Mucosa of descending colon (tissue), 3 donors: Measurements from ENCODE around the gene TTLL12. TPM values are rescaled to one million over a fixed set of nuclear protein-coding genes. Genes with fewer than 3 reads are reported as not detected.

ENCODE experiments used
- ATAC-seq: fragments of 200-7000 bp; cut with Tn5 transposase; one replicate; pipeline ENCODE4 v1.9.1; 2020; ENCODE audit warnings: mild to moderate bottlenecking, moderate library complexity
- DNase-seq, 3 donors: peaks; one replicate each; pipeline ENCODE4 v3.0.0-alpha.2; 2020
- H3K36me3 ChIP-seq: fragments of 200-600 bp; one replicate; pipeline ENCODE4 v1.8.0; 2021; ENCODE audit warnings: low read depth, mild to moderate bottlenecking
- H3K4me1 ChIP-seq: fragments of 200-600 bp; one replicate; pipeline ENCODE4 v1.8.0; 2021; ENCODE audit warnings: low read depth, mild to moderate bottlenecking
- H3K4me3 ChIP-seq: fragments of 200-600 bp; one replicate; pipeline ENCODE4 v1.8.0; 2021; ENCODE audit warnings: mild to moderate bottlenecking
- H3K9me3 ChIP-seq: fragments of 200-600 bp; one replicate; pipeline ENCODE4 v1.8.0; 2021; ENCODE audit warnings: mild to moderate bottlenecking
- intact Hi-C, 2 donors: fragments of 100-400 bp; cut with DNase I in 1 of 2; cut with micrococcal nuclease in 1 of 2; formaldehyde crosslinking; loops; one replicate each; pipeline versions ENCODE4 v1.11.0 to v1.11.1; 2022; cut with DNase I, micrococcal nuclease
- total RNA-seq, 3 donors: library from RNA; stranded (reverse); fragmentation: NEBNext Ultra II Directional in 2 of 3; extraction: Animal tissue kit (Norgen Biotek cat#: 25700) in 2 of 3; gene quantifications; one replicate each; pipeline versions ENCODE4 v1.2.1 to v1.2.4, GENCODE V29; 2021 to 2023
- TF ChIP-seq, protein P1 (sequence below): fragments of 200-600 bp; IDR thresholded peaks from one replicate; pipeline ENCODE4 v1.8.0; 2022; ENCODE audit warnings: antibody characterized with exemption, mild to moderate bottlenecking
- donor health status: DM: no; HTN: no; CAD: no; lungs with moderate emphysema.
- donor health status: DM: no; HTN: no; CAD: no.
- donor health status: DM: no; HTN: yes; CAD: no.

Gene TTLL12
- total RNA-seq, 3 donors from 2014 or later = 47.6 to 95.2 (median 90.1) TPM

DNA sequence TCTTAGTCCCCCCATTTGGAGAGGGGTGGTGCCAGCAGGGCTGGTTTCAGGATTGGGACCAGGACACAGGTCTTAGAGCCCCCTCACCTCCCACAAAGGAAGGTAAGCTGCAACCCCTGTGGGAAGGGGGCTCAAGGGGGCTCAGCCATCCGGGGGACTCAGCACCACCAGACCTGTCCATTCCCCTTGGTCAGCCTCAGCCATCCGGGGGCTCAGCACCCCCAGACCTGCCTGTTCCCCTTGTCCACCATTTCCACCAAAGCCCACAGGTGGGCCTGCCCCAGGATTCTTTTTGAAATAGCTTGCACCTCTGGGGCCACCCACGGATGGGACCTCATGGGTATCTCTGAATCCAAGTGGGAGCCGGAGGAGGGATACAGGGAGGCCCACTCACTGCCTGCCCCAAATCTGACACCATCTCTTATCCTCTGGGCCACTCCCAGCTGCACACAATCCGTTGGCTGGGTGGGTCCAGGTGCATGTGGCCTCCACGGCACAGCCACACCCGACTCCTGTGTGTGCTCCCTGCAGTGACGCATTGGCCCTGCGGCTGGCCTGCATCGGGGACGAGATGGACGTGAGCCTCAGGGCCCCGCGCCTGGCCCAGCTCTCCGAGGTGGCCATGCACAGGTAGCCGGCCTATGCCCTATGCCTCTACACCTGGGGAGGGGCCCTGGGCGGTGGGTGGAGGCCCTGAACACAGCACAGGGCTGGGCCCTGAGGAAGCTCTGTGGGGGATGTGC, 59.6 kb downstream of the TTLL12 start:
- intact Hi-C loops = no loop called here
- no peaks in the 10 kb centered on the region for H3K9me3 ChIP-seq
- DNase-seq (peak; percentile 88 to 92 (median 89)), ATAC-seq (peak; percentile 81)
- peaks cover 42% of the 10 kb centered on the region for H3K4me1 ChIP-seq
- no peak overlapping the region for H3K4me3 ChIP-seq
- TF ChIP-seq, protein P1, sequence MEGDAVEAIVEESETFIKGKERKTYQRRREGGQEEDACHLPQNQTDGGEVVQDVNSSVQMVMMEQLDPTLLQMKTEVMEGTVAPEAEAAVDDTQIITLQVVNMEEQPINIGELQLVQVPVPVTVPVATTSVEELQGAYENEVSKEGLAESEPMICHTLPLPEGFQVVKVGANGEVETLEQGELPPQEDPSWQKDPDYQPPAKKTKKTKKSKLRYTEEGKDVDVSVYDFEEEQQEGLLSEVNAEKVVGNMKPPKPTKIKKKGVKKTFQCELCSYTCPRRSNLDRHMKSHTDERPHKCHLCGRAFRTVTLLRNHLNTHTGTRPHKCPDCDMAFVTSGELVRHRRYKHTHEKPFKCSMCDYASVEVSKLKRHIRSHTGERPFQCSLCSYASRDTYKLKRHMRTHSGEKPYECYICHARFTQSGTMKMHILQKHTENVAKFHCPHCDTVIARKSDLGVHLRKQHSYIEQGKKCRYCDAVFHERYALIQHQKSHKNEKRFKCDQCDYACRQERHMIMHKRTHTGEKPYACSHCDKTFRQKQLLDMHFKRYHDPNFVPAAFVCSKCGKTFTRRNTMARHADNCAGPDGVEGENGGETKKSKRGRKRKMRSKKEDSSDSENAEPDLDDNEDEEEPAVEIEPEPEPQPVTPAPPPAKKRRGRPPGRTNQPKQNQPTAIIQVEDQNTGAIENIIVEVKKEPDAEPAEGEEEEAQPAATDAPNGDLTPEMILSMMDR = no peak
- H3K36me3 ChIP-seq = no peaks in the 10 kb centered on the region

DNA sequence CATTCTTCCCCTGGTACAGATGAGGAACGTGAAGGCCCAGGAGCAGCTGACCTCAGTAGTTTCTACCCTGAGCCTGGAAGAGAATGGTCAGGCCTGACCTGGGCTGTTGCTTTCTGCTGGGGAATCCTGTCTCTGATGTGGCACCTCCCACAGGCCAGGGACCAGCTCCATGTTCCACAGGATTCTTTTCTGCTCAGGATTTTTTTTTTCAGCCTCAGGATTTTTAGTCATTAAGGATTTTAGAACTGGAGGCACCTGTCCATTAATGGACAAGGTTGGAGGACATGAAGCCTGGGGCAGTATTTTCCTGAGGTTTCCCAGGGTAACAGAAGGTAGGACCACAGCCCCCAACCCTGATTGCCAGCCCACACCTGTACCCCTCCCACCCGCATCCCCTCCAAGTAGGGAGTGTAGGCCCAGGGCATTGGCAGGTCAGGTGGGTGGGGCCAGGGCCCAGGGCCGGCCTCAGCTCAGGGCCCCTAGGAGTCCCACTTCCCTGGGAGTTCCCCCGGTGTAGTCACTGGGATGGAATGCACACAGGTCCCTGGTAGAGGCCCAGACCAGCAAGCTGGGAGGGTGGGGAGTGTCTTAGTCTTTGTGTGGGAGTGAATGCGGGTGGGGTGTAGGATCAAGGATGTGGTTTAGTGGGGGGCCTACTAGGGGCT, 60.3 kb downstream of the TTLL12 start:
- TF ChIP-seq, protein P1 = no peak
- peak; percentile 64 for ATAC-seq
- H3K4me1 ChIP-seq = peaks cover 42% of the 10 kb centered on the region

GRCh38 chr22:43118953-43119458, 67.9 kb downstream of the TTLL12 start:
- H3K36me3 ChIP-seq = no peaks in the 10 kb centered on the region
- no peaks in the 10 kb centered on the region for H3K9me3 ChIP-seq
- ATAC-seq = peak; percentile 53
- TF ChIP-seq, protein P1 = no peak
- DNase-seq = peak; percentile 54 to 66 (median 62)
- intact Hi-C loops = no loop called here
- H3K4me1 ChIP-seq = peaks cover 42% of the 10 kb centered on the region
- H3K4me3 ChIP-seq = no peak overlapping the region

More for the DNA sequence above, 60.3 kb downstream of the TTLL12 start:
- Histone ChIP-seq H3K9me3 (no peaks in the 10 kb centered on the region), H3K36me3 (no peaks in the 10 kb centered on the region), H3K4me3 (no peak overlapping the region)
- intact Hi-C loops = no loop called here
- peak in 2 of 3 donors; percentile 71 to 78 for DNase-seq

DNA sequence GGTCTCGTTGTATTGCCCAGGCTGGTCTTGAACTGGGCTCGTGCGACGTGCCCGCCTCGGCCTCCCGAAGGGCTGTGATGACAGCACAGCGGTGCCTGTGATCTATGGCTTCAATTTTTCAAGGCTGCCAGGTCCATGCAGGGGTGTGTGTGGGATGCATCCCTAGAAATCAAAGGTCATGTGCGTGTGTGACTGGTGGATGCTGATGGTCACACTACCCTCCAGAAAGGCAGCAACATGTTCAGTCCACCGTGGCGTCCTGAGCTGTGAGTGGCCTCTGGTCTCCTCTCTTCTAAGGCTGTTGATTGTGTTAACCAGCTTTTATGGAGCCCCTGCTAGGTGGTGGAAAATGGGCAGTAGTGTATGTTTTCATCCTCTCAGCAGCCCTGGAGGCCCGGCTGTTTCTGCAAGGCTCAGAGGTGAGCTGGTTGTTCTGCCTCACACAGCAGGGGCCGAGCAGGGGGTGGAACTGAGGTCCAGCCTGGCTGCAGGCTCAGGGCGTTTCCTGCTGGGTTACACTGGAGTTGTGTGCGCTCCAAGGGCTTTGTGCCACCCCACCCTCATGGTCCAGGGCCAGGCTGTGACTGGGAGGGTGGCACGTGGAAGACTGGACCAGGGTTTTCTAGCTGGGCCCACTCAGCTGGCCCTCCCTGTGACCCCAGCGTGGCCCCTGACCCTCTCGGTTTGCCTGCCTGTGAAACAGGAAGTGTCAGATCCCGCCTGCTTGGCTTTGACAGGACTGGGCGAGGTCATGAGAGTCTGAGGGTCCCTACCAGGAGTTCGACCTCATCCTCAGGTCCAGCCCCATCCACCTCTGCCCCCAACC, 68.7 kb downstream of the TTLL12 start:
- H3K4me3 ChIP-seq = no peak overlapping the region
- no peaks in the 10 kb centered on the region for H3K36me3 ChIP-seq
- intact Hi-C loops = no loop called here
- peaks cover 47% of the 10 kb centered on the region for H3K4me1 ChIP-seq
- ATAC-seq (peak; percentile 63), DNase-seq (peak; percentile 66 to 79 (median 78))
- H3K9me3 ChIP-seq = no peaks in the 10 kb centered on the region
- TF ChIP-seq, protein P1 = no peak

DNA sequence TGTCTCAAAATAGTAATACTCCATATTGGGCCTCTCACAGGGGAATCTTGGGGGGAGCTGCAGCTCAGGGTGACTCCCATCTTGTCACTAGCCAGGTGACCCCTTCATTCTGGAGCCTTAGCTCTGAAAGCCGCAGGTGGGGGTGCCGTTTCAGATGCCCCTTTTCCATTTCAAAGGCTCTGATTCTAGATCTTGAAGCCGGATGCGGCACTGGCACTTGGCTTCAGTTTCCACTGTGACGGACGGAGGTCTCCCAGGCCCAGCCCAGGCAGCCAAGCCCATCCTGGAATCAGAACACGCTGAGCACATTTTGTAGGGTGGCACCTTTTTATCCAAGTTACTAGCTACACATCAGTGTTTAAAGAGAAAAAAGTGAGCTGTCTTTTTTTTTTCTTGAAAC, 70.0 kb downstream of the TTLL12 start:
- intact Hi-C loops = no loop called here
- Histone ChIP-seq H3K4me1 (peaks cover 44% of the 10 kb centered on the region), H3K9me3 (no peaks in the 10 kb centered on the region), H3K4me3 (no peak overlapping the region), H3K36me3 (no peaks in the 10 kb centered on the region)
- DNase-seq = no peak
- TF ChIP-seq, protein P1 = no peak
- no peak for ATAC-seq
